ENCODE data around the gene DENND5A. TPM values are rescaled to one million over a fixed set of nuclear protein-coding genes. Genes with fewer than 3 reads are reported as not detected.

DENND5A gene
- polyA plus RNA-seq, 3 donors = 24.4 to 291 (median 37.5) TPM

DNA sequence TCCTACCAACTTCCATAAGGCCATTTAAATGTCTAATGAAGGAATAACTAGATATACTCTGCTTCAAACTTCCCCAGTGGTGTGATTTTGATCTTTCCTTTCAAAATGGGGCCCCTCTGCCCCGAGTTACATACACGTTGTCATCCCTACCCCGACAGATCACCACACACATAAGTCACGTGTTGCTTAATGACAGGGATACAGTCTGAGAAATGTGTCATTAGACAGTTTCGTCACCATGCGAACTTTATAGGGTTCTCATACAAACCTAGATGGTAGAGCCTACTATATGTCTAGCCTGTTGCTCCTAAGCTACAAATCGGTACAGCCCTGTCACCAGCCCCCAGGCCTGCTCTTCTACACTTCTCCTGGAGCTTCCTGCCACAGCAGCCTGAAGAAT, 124.0 kb downstream of the DENND5A start:
- H3K4me1 Mint-ChIP-seq = peaks cover 6% of the 10 kb centered on the region
- no peaks in the 10 kb centered on the region for H3K27me3 ChIP-seq (ENCODE audit: control insufficient read depth in 2 of 2, insufficient read depth in 2 of 2, low read length in 2 of 2)
- H3K4me1 ChIP-seq (ENCODE audit: control insufficient read depth in 1 of 2, insufficient read depth in 2 of 2, low read length in 2 of 2) = no peaks in the 10 kb centered on the region
- no peaks in the 10 kb centered on the region for H3K79me2 ChIP-seq (ENCODE audit: insufficient read depth, low read length)
- H3K27ac ChIP-seq (ENCODE audit: low read depth in 1 of 2, low read length in 2 of 2) = no peak overlapping the region
- TF ChIP-seq, protein P1, sequence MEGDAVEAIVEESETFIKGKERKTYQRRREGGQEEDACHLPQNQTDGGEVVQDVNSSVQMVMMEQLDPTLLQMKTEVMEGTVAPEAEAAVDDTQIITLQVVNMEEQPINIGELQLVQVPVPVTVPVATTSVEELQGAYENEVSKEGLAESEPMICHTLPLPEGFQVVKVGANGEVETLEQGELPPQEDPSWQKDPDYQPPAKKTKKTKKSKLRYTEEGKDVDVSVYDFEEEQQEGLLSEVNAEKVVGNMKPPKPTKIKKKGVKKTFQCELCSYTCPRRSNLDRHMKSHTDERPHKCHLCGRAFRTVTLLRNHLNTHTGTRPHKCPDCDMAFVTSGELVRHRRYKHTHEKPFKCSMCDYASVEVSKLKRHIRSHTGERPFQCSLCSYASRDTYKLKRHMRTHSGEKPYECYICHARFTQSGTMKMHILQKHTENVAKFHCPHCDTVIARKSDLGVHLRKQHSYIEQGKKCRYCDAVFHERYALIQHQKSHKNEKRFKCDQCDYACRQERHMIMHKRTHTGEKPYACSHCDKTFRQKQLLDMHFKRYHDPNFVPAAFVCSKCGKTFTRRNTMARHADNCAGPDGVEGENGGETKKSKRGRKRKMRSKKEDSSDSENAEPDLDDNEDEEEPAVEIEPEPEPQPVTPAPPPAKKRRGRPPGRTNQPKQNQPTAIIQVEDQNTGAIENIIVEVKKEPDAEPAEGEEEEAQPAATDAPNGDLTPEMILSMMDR (IDR thresholded peaks at IDR 0.05) = no peak
- H3K9me3 Mint-ChIP-seq = no peaks in the 10 kb centered on the region
- no peak overlapping the region for H3K4me2 ChIP-seq (replicated peaks; ENCODE audit: extremely low read depth, low read length, poor library complexity, severe bottlenecking)
- H3K4me3 ChIP-seq (replicated peaks in 1 of 3; ENCODE audit: low read depth in 2 of 3, low read length in 3 of 3) = no peak overlapping the region
- H3K9ac ChIP-seq (ENCODE audit: insufficient read depth, low read length, poor library complexity, severe bottlenecking) = no peak overlapping the region
- peak in 2 of 3 donors; percentile 13 to 34 for DNase-seq
- H3K27ac Mint-ChIP-seq = no peak overlapping the region
- H3K4me3 Mint-ChIP-seq = no peak overlapping the region
- no peaks in the 10 kb centered on the region for H3K27me3 Mint-ChIP-seq (ENCODE audit: low read depth in 3 of 3)
- H3K36me3 Mint-ChIP-seq = peaks cover 92 to 94% of the 10 kb centered on the region in 2 donors
- no peaks in the 10 kb centered on the region for H3K9me3 ChIP-seq (replicated peaks in 1 of 2; ENCODE audit: control insufficient read depth in 1 of 2, insufficient read depth in 1 of 2, low read length in 2 of 2)
- intact Hi-C loops (cut with micrococcal nuclease) = no loop called here
- peaks cover 27% of the 10 kb centered on the region for H4K20me1 ChIP-seq (ENCODE audit: insufficient read depth, low read length)
- 60% methylated on average over 1 of the region's 7 CpGs for WGBS (ENCODE audit: insufficient coverage)
- H3K36me3 ChIP-seq (replicated peaks in 1 of 2; ENCODE audit: control insufficient read depth in 1 of 2, insufficient read depth in 2 of 2, low read length in 2 of 2) = peaks cover 93 to 100% of the 10 kb centered on the region in 2 donors
- no peak overlapping the region for H2AFZ ChIP-seq (ENCODE audit: insufficient read depth, low read depth, low read length, poor library complexity, severe bottlenecking)

GRCh38 chr11:9139628-9140357, 125.4 kb downstream of the DENND5A start:
- no peak for DNase-seq
- peaks cover 6% of the 10 kb centered on the region for H3K4me1 Mint-ChIP-seq

More at GRCh38 chr11:9139628-9140357, 125.4 kb downstream of the DENND5A start:
- peaks cover 27% of the 10 kb centered on the region for H4K20me1 ChIP-seq (ENCODE audit: insufficient read depth, low read length)
- H3K9ac ChIP-seq (ENCODE audit: insufficient read depth, low read length, poor library complexity, severe bottlenecking) = no peak overlapping the region
- TF ChIP-seq, protein P1 (IDR thresholded peaks at IDR 0.05) = no peak
- intact Hi-C loops (cut with micrococcal nuclease) = loop anchor here in 1 of 2 donors (5.0 kb wide), 1 partner anchor 122 kb away; no protein-coding TSS in a partner anchor
- H3K4me1 ChIP-seq (ENCODE audit: control insufficient read depth in 1 of 2, insufficient read depth in 2 of 2, low read length in 2 of 2) = no peaks in the 10 kb centered on the region
- H3K4me3 ChIP-seq (replicated peaks in 1 of 3; ENCODE audit: low read depth in 2 of 3, low read length in 3 of 3) = no peak overlapping the region
- H3K4me2 ChIP-seq (replicated peaks; ENCODE audit: extremely low read depth, low read length, poor library complexity, severe bottlenecking) = no peak overlapping the region
- H3K9me3 Mint-ChIP-seq = no peaks in the 10 kb centered on the region
- peak overlapping the region in 6 of 7 donors; percentile 13 to 82 (median 56) for H3K27ac Mint-ChIP-seq
- H3K27me3 ChIP-seq (ENCODE audit: control insufficient read depth in 2 of 2, insufficient read depth in 2 of 2, low read length in 2 of 2) = no peaks in the 10 kb centered on the region
- 94% methylated on average over 6 of the region's 7 CpGs for WGBS (ENCODE audit: insufficient coverage)
- peaks cover 84 to 91% of the 10 kb centered on the region in 2 donors for H3K36me3 Mint-ChIP-seq
- peaks cover 79 to 92% of the 10 kb centered on the region in 2 donors for H3K36me3 ChIP-seq (replicated peaks in 1 of 2; ENCODE audit: control insufficient read depth in 1 of 2, insufficient read depth in 2 of 2, low read length in 2 of 2)
- no peaks in the 10 kb centered on the region for H3K79me2 ChIP-seq (ENCODE audit: insufficient read depth, low read length)
- no peak overlapping the region for H3K4me3 Mint-ChIP-seq
- no peaks in the 10 kb centered on the region for H3K9me3 ChIP-seq (replicated peaks in 1 of 2; ENCODE audit: control insufficient read depth in 1 of 2, insufficient read depth in 1 of 2, low read length in 2 of 2)
- H2AFZ ChIP-seq (ENCODE audit: insufficient read depth, low read depth, low read length, poor library complexity, severe bottlenecking) = no peak overlapping the region
- H3K27me3 Mint-ChIP-seq (ENCODE audit: low read depth in 3 of 3) = no peaks in the 10 kb centered on the region
- H3K27ac ChIP-seq (ENCODE audit: low read depth in 1 of 2, low read length in 2 of 2) = peak overlapping the region in 1 of 2 donors; percentile 20

Measured in CD14-positive monocyte (primary cell).